ENCODE measurements around the gene CCDC112.

Gene CCDC112

DNA sequence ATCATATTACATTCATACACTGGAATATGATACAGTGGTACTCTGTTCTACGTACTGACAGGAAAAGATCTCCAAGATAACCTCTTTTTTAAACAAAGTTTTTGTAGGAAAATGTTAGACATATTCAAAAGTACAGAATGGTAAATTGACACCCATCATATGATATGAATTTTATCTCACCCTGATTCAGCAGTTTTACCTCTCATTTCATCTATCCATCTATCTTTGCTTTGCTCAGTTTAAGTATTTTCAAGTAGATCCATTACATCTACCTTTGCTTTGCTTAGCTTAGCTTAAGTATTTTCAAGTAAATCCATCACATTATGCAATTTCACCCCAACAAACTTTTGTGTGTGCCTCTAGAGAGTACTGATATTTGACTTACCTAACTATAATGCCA lies 14.3 kb downstream of the CCDC112 start:
- no peak overlapping the region for H3K27ac ChIP-seq
- TF ChIP-seq ZFX (IDR thresholded peaks at IDR 0.05; ENCODE audit: borderline replicate concordance) = no peak
- TF ChIP-seq, protein P1, sequence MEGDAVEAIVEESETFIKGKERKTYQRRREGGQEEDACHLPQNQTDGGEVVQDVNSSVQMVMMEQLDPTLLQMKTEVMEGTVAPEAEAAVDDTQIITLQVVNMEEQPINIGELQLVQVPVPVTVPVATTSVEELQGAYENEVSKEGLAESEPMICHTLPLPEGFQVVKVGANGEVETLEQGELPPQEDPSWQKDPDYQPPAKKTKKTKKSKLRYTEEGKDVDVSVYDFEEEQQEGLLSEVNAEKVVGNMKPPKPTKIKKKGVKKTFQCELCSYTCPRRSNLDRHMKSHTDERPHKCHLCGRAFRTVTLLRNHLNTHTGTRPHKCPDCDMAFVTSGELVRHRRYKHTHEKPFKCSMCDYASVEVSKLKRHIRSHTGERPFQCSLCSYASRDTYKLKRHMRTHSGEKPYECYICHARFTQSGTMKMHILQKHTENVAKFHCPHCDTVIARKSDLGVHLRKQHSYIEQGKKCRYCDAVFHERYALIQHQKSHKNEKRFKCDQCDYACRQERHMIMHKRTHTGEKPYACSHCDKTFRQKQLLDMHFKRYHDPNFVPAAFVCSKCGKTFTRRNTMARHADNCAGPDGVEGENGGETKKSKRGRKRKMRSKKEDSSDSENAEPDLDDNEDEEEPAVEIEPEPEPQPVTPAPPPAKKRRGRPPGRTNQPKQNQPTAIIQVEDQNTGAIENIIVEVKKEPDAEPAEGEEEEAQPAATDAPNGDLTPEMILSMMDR (IDR thresholded peaks at IDR 0.05) = no peak

DNA sequence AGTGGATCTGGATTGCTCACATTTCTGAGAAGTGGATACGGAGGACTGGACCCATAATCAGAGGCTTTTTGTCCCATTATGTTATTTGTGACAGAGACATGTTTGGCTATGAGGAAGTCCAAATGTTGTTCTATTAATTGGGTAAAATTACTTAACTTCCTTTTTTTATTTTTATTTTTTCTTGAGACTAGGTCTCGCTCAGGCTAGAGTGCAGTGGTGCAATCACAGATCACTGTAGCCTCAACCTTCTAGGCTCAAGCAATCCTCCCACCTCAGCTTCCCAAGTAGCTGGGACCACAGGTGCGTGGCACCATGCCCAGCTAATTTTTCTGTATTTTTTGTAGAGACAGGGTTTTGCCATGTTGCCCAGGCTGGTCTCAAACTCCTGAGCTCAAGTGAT lies 21.9 kb downstream of the CCDC112 start:
- TF ChIP-seq ZFX (IDR thresholded peaks at IDR 0.05; ENCODE audit: borderline replicate concordance) = no peak
- TF ChIP-seq, protein P1 (IDR thresholded peaks at IDR 0.05) = no peak

DNA sequence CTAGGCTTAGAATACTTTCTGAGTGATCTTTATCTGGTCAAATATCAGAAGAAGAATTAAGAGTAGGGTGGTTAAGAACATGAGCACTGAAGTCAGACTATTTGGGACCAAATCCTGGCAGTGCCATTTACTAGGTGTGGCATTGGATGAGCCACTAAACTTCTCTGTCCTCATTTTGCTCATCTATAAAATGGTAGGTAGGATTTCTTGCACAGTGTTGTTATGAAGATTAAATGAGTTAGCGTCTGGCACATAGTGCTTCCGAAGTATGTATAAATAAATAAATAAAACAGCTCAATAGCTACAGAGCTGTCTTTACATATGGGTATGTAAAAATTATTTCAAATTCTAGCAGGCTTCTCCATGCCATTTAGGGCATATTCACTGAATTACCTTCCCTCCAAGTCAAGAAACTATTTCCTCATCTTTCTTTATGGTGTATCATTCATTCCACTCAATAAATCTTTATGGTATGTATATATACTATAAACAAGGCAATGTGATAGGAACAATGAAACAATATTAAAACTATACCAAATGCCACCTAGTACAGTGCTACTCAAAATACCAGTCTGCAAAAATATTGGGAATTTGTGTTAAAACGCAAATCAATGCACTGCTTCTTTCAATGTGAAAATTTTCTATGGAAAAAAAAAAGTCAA lies 24.0 kb downstream of the CCDC112 start:
- no peak overlapping the region for H3K27ac ChIP-seq
- TF ChIP-seq, protein P1 (IDR thresholded peaks at IDR 0.05) = no peak
- no peak for TF ChIP-seq ZFX (IDR thresholded peaks at IDR 0.05; ENCODE audit: borderline replicate concordance)

More for the DNA sequence above, 21.9 kb downstream of the CCDC112 start:
- H3K27ac ChIP-seq = no peak overlapping the region

DNA sequence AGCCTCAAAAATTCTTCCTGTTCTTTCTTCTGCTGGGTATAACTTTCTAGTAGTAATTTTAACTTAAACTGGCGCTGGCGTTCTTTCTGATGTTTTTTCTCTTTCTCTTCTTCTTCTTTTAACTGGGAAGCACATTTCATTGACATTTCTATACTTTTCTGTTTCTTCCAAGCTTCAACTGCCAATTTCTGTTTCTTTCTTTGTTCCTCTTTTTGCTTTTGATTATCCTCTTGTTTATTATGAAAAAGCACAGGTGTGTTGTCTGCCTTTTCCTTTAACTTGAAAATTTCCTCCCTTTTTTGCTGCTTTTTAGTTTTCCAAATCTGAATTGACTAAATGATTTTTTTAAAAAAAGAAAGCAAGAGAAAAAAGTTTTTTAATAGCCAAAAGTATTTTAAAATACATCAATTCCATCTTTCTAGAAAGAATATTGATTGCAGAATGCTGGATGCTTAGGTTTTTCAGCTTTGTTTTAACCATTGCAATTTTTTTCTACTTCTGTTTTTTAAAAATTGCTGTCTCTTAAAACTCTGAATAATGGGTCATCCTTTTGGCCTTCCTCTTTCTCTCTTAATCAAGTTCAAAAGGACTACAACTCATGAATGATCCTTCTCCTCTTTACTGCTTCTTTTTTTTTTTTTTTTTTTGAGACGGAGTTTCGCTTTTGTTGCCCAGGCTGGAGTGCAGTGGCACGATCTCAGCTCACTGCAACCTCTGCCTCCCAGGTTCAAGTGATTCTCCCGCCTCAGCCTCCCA lies 25.0 kb downstream of the CCDC112 start:
- no peak overlapping the region for H3K27ac ChIP-seq
- TF ChIP-seq, protein P1 (IDR thresholded peaks at IDR 0.05) = no peak
- no peak for TF ChIP-seq ZFX (IDR thresholded peaks at IDR 0.05; ENCODE audit: borderline replicate concordance)

DNA sequence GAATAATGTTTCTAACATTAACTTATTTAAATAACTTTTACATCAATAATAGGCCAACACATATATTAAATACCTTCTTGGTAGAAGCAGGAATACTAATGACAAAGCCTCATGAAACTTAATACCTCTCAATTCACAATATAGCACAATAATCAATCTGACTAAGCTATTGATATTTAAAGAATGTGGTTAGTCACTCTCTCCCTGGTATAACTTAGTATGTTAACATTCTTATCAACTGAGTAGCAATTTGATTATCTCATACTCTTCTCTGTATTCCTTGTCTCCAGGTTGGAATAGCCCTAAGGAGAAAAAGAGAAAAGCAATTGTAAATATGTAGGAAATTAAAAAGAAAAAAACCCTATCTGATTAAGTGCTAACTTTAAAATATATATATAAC lies 28.8 kb downstream of the CCDC112 start:
- H3K27ac ChIP-seq = no peak overlapping the region

DNA sequence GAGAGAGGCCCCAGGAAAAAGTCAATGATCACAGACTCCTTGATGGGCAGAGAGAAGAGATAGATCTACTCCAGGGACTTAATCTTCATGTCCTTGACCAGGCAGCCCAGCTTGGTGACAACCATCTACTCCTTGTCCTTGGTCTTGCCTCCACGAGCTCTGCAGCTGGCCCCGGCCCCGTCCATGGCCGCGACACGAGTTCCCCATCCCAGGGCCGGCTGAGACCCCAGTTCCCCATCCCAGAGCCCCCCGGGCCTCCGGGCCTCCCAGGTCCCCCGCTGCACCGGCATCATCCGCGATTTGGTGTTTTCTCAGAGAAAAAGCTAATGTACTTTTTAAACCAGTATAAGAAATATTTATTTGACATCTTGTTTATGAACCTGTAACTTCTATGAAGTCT lies 31.2 kb downstream of the CCDC112 start:
- no peak for TF ChIP-seq ZFX (IDR thresholded peaks at IDR 0.05; ENCODE audit: borderline replicate concordance)
- TF ChIP-seq, protein P1 (IDR thresholded peaks at IDR 0.05) = no peak
- H3K27ac ChIP-seq = no peak overlapping the region

More for the DNA sequence above, 28.8 kb downstream of the CCDC112 start:
- TF ChIP-seq, protein P1 (IDR thresholded peaks at IDR 0.05) = no peak
- TF ChIP-seq ZFX (IDR thresholded peaks at IDR 0.05; ENCODE audit: borderline replicate concordance) = no peak

DNA sequence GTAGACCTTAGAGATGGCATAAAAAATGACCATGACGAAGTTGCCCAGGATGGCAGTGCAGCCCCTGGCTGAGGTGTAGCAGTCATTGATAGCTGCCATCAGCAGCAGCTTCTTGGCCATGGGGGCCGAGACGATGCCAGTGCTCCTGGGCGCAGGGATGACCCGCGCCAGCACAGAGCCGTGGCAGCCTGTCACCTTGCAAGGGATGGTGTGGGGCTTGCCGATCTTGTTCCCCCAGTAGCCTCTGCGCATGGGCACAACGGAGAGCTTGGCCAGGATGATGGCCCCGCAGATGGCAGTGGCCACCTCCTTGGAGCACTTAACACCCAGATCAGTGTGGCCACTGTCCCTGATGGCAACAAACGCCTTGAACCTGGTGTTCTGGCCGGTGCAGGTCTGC lies 31.7 kb downstream of the CCDC112 start:
- no peak overlapping the region for H3K27ac ChIP-seq
- TF ChIP-seq ZFX (IDR thresholded peaks at IDR 0.05; ENCODE audit: borderline replicate concordance) = no peak
- TF ChIP-seq, protein P1 (IDR thresholded peaks at IDR 0.05) = no peak

All from 22Rv1 (cell line).